Measurements from ENCODE around the gene DBNDD1.
"Not testable (repeated sequence)": the region's sequence is repeated elsewhere in the genome, so short reads cannot be mapped to it uniquely, and the experiment has no call there.

Gene DBNDD1

GRCh38 chr16:90010676-90011507, 8.4 kb downstream of the DBNDD1 start:
- DNase-seq: no peak

GRCh38 chr16:90009172-90009899, 9.9 kb downstream of the DBNDD1 start:
- no peak for DNase-seq

GRCh38 chr16:90008708-90009145, 10.5 kb downstream of the DBNDD1 start:
- DNase-seq: no peak

GRCh38 chr16:90007635-90008234, 11.5 kb downstream of the DBNDD1 start:
- DNase-seq: not testable (repeated sequence)

- DNase-seq: no peak
Observed at GRCh38 chr16:90007015-90007414, 12.2 kb downstream of the DBNDD1 start.

- DNase-seq: no peak
Observed at GRCh38 chr16:90005956-90006663, 13.1 kb downstream of the DBNDD1 start.

GRCh38 chr16:90004577-90004976, 14.7 kb downstream of the DBNDD1 start:
- no peak for DNase-seq

GRCh38 chr16:90002759-90003158, 16.5 kb downstream of the DBNDD1 start:
- no peak for DNase-seq

- no peak for DNase-seq
Observed at GRCh38 chr16:90001761-90002503, 17.3 kb downstream of the DBNDD1 start.

- no peak for DNase-seq
Observed at GRCh38 chr16:90000733-90001427, 18.4 kb downstream of the DBNDD1 start.

- DNase-seq: no peak
Observed at GRCh38 chr16:89999831-90000574, 19.3 kb downstream of the DBNDD1 start.

GRCh38 chr16:89996178-89996489, 23.1 kb downstream of the DBNDD1 start:
- no peak for DNase-seq

- DNase-seq: not testable (repeated sequence)
Observed at GRCh38 chr16:89995475-89996177, 23.6 kb downstream of the DBNDD1 start.

- peak; percentile 60 for DNase-seq
Observed at GRCh38 chr16:89994721-89995474, 24.4 kb downstream of the DBNDD1 start.

- DNase-seq: no peak
Observed at GRCh38 chr16:89994389-89994720, 24.9 kb downstream of the DBNDD1 start.

GRCh38 chr16:89993971-89994370, 25.3 kb downstream of the DBNDD1 start:
- DNase-seq: peak; percentile 59

GRCh38 chr16:89993377-89993776, 25.9 kb downstream of the DBNDD1 start:
- no peak for DNase-seq

GRCh38 chr16:89990799-89991198, 28.5 kb downstream of the DBNDD1 start:
- no peak for DNase-seq

GRCh38 chr16:89988951-89989350, 30.3 kb downstream of the DBNDD1 start:
- DNase-seq: no peak

GRCh38 chr16:89987169-89987568, 32.1 kb downstream of the DBNDD1 start:
- no peak for DNase-seq
